Endothelial cell of umbilical vein (primary cell): Measurements from ENCODE around the gene ILF2. TPM values are rescaled to one million over a fixed set of nuclear protein-coding genes. Genes with fewer than 3 reads are reported as not detected.

Experiments
- BruUV-seq: library from RNA; stranded (reverse); fragments of 400-500 nt; replicated peaks from 2 replicates; lab custom pipeline; 2021; lab: Mats Ljungman, UMichigan
- CTCF ChIA-PET: fragments of 300-600, 350-600 bp; sonication (Branson Sonifier 250); formaldehyde crosslinking; loops from one replicate; lab custom pipeline; 2021; ENCODE audit warnings: antibody characterized with exemption, inconsistent platforms; lab: Charles Lee
- POLR2A ChIA-PET: fragments of 300-600, 350-600 bp; sonication (Branson Sonifier 250); formaldehyde crosslinking; loops from one replicate; lab custom pipeline; 2021; ENCODE audit warnings: antibody characterized with exemption, inconsistent platforms; lab: Charles Lee
- DNase-seq: peaks from one replicate; pipeline ENCODE4 v3.0.0-alpha.2; 2011; ENCODE audit warnings: low read depth, low spot score
- FAIRE-seq: peaks from 2 replicates; lab custom pipeline; 2011; peaks lifted over from hg19 to GRCh38; lab: Jason Lieb, UNC
- H2AFZ ChIP-seq: 2 replicates; pipeline ENCODE4 v1.6.0; 2012; ENCODE audit warnings: low read depth, low read length, control low read depth, inconsistent platforms
- H3K27ac ChIP-seq: 2 replicates; pipeline ENCODE4 v1.5.1; 2011; ENCODE audit warnings: low read depth, mild to moderate bottlenecking, control low read depth, low read length, moderate library complexity; ENCODE audit not compliant: insufficient read depth
- H3K27me3 ChIP-seq, 2 experiments: 2 replicates each; pipeline versions ENCODE4 v1.6.0 to v1.6.1; 2011; ENCODE audit warnings: low read length in 2 of 2, mixed read lengths in 1 of 2; ENCODE audit not compliant: control insufficient read depth in 2 of 2, insufficient read depth in 2 of 2
- H3K36me3 ChIP-seq, 2 experiments: 2 replicates in 1 of 2; 3 replicates in 1 of 2; pipeline ENCODE4 v1.5.1; 2011; ENCODE audit warnings: low read length in 2 of 2, mild to moderate bottlenecking in 1 of 2, moderate library complexity in 1 of 2; ENCODE audit not compliant: control insufficient read depth in 2 of 2, insufficient read depth in 2 of 2; ENCODE audit errors: extremely low read depth in 1 of 2
- H3K4me1 ChIP-seq: 3 replicates; pipeline ENCODE4 v1.5.1; 2011; ENCODE audit warnings: mild to moderate bottlenecking, low read length; ENCODE audit not compliant: control insufficient read depth, insufficient read depth; ENCODE audit errors: extremely low read depth
- H3K4me2 ChIP-seq: 2 replicates; pipeline ENCODE4 v1.6.1; 2011; ENCODE audit warnings: low read length, control low read depth, mixed read lengths; ENCODE audit not compliant: insufficient read depth
- H3K4me3 ChIP-seq, 3 experiments: fragments of 200-600 bp in 1 of 3; sonication (generic), shearing (Covaris generic) in 1 of 3; replicated peaks in 1 of 3; 2 replicates each; pipeline ENCODE4 v1.5.1; 2011 to 2016; ENCODE audit warnings: control low read depth in 3 of 3, low read length in 3 of 3, mild to moderate bottlenecking in 2 of 3, inconsistent platforms in 1 of 3, low read depth in 1 of 3, moderate library complexity in 1 of 3; ENCODE audit not compliant: insufficient read depth in 1 of 3
- H3K79me2 ChIP-seq: 2 replicates; pipeline ENCODE4 v1.6.0; 2012; ENCODE audit warnings: low read length, inconsistent platforms; ENCODE audit not compliant: control insufficient read depth, insufficient read depth
- H3K9ac ChIP-seq: replicated peaks from 2 replicates; pipeline ENCODE3; 2011; ENCODE audit warnings: low read length, control low read depth; ENCODE audit not compliant: insufficient read depth; ENCODE audit errors: extremely low read depth
- H3K9me1 ChIP-seq: replicated peaks from 3 replicates; pipeline ENCODE4 v1.6.0; 2011; ENCODE audit warnings: mild to moderate bottlenecking, low read length; ENCODE audit not compliant: control insufficient read depth, insufficient read depth; ENCODE audit errors: extremely low read depth
- H3K9me3 ChIP-seq: replicated peaks from 2 replicates; pipeline ENCODE4 v1.5.1; 2012; ENCODE audit warnings: low read length, inconsistent platforms; ENCODE audit not compliant: control insufficient read depth, insufficient read depth
- H4K20me1 ChIP-seq: replicated peaks from 2 replicates; pipeline ENCODE3; 2011; ENCODE audit warnings: mild to moderate bottlenecking, low read length; ENCODE audit not compliant: control insufficient read depth, insufficient read depth; ENCODE audit errors: extremely low read depth
- EZH2 ChIP-seq: IDR thresholded peaks from 2 replicates; pipeline ENCODE4 v1.6.1; 2012; ENCODE audit warnings: borderline replicate concordance, low read depth, mild to moderate bottlenecking, moderate library complexity, low read length, inconsistent platforms; ENCODE audit not compliant: severe bottlenecking
- FOS ChIP-seq: IDR thresholded peaks from 2 replicates; pipeline ENCODE4 v1.6.1; 2011; ENCODE audit warnings: mild to moderate bottlenecking, low read length, moderate library complexity, borderline replicate concordance; ENCODE audit not compliant: insufficient read depth
- GATA2 ChIP-seq: IDR thresholded peaks from 2 replicates; pipeline ENCODE4 v1.7.0; 2011; ENCODE audit warnings: low read depth, mild to moderate bottlenecking, moderate library complexity, mixed read lengths, low read length; ENCODE audit not compliant: insufficient read length, insufficient read depth
- JUN ChIP-seq: IDR thresholded peaks from 2 replicates; pipeline ENCODE4 v1.6.1; 2011; ENCODE audit warnings: borderline replicate concordance, low read depth; ENCODE audit not compliant: insufficient read length, insufficient read depth
- MYC ChIP-seq: IDR thresholded peaks from one replicate; pipeline ENCODE4 v1.6.1; 2011; ENCODE audit warnings: mild to moderate bottlenecking, low read depth, low read length
- POLR2A ChIP-seq: IDR thresholded peaks from 2 replicates; pipeline ENCODE4 v1.6.1; 2012; ENCODE audit warnings: low read depth, mild to moderate bottlenecking, control low read depth, low read length
- POLR2AphosphoS5 ChIP-seq: IDR thresholded peaks from 2 replicates; pipeline ENCODE4 v1.6.1; 2012; ENCODE audit warnings: low read depth, mild to moderate bottlenecking, control low read depth, low read length, moderate library complexity; ENCODE audit not compliant: insufficient read depth
- dilution Hi-C: fragments of 300-500 bp; cut with MboI; formaldehyde crosslinking; loops from one replicate; pipeline ENCODE4 v1.15.0; 2019; ENCODE audit warnings: low sequenced_read_pairs; ENCODE audit not compliant: extremely low pct_ligation_motif_present
- intact Hi-C: fragments of 100-400 bp; cut with micrococcal nuclease; formaldehyde crosslinking; loops from one replicate; pipeline ENCODE4 v1.10.0; 2022
- polyA plus RNA-seq, 4 experiments: library from polyadenylated mRNA; depleted of rRNA in 3 of 4; stranded (reverse) in 3 of 4; unstranded in 1 of 4; fragments of >200 nt; gene quantifications; 2 replicates each; pipeline versions ENCODE4 v1.2.1 to v1.2.3, GENCODE V29; 2011 to 2012; ENCODE audit warnings: missing spikeins in 1 of 4
- total RNA-seq: library from RNA; stranded (reverse); gene quantifications from 2 replicates; pipeline ENCODE4 v1.2.3, GENCODE V29; 2021
- TF ChIP-seq, protein P1 (sequence below): IDR thresholded peaks from 2 replicates; pipeline ENCODE4 v1.6.1; 2011; ENCODE audit not compliant: insufficient read depth, insufficient read length
- TF ChIP-seq, protein P2 (sequence below), 2 donors: IDR thresholded peaks; 1 replicate in 1 of 2; 2 replicates in 1 of 2; pipeline ENCODE4 v1.5.1; 2011; ENCODE audit warnings: low read length in 2 of 2, mild to moderate bottlenecking in 2 of 2, moderate library complexity in 2 of 2, control low read depth in 1 of 2, inconsistent platforms in 1 of 2, low read depth in 1 of 2; ENCODE audit not compliant: insufficient read depth in 1 of 2; ENCODE audit errors: extremely low read depth in 1 of 2

ILF2 gene
- total and polyA plus RNA-seq, 2 donors (not counting 3 experiments of a cell fraction or from before 2014, with no cell fraction given) = 271 to 303 TPM

DNA sequence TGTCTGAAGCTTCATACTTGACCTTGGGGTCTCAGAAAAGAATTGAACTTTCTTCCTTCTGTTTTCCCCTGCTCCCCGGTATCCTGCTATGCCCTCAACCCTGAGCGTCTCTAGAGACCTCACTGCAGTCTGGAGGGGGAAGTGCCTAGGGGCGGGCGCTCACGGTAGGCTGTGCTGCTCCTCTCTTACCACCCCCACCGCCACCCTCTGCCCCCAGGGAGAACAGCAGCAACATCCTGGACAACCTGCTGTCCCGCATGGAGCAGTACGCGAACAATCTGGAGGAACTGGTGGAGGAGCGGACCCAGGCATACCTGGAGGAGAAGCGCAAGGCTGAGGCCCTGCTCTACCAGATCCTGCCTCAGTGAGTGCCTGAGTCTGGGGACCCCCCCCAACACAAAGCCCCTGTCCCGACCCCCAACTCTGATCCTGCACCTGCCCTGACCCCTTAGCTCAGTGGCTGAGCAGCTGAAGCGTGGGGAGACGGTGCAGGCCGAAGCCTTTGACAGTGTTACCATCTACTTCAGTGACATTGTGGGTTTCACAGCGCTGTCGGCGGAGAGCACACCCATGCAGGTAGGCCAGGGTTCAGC, 18.0 kb upstream of the ILF2 start:
- FAIRE-seq = no peak
- intact Hi-C loops = no loop called here

More for the DNA sequence above, 18.0 kb upstream of the ILF2 start:
- no peaks in the 10 kb centered on the region for H4K20me1 ChIP-seq
- no peak overlapping the region for H3K27ac ChIP-seq
- no peaks in the 10 kb centered on the region for H3K27me3 ChIP-seq
- CTCF ChIA-PET = no interaction called here
- no peak for DNase-seq
- H3K4me2 ChIP-seq = no peak overlapping the region
- no peaks in the 10 kb centered on the region for H3K79me2 ChIP-seq
- no peak for TF ChIP-seq FOS
- no peak for TF ChIP-seq EZH2
- TF ChIP-seq POLR2AphosphoS5 = no peak
- no peak for TF ChIP-seq JUN
- no peak for TF ChIP-seq MYC
- no peak for TF ChIP-seq GATA2
- TF ChIP-seq, protein P1, sequence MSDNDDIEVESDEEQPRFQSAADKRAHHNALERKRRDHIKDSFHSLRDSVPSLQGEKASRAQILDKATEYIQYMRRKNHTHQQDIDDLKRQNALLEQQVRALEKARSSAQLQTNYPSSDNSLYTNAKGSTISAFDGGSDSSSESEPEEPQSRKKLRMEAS = no peak
- TF ChIP-seq, protein P2, sequence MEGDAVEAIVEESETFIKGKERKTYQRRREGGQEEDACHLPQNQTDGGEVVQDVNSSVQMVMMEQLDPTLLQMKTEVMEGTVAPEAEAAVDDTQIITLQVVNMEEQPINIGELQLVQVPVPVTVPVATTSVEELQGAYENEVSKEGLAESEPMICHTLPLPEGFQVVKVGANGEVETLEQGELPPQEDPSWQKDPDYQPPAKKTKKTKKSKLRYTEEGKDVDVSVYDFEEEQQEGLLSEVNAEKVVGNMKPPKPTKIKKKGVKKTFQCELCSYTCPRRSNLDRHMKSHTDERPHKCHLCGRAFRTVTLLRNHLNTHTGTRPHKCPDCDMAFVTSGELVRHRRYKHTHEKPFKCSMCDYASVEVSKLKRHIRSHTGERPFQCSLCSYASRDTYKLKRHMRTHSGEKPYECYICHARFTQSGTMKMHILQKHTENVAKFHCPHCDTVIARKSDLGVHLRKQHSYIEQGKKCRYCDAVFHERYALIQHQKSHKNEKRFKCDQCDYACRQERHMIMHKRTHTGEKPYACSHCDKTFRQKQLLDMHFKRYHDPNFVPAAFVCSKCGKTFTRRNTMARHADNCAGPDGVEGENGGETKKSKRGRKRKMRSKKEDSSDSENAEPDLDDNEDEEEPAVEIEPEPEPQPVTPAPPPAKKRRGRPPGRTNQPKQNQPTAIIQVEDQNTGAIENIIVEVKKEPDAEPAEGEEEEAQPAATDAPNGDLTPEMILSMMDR (IDR thresholded peaks at IDR 0.05; ENCODE audit: extremely low read depth in 1 of 2, insufficient read depth in 1 of 2, low read depth in 1 of 2, low read length in 2 of 2) = no peak
- TF ChIP-seq POLR2A = no peak
- H3K4me1 ChIP-seq = no peaks in the 10 kb centered on the region
- no peak overlapping the region for H3K9ac ChIP-seq
- BruUV-seq = no TSS peak
- peaks cover 0 to 17% of the 10 kb centered on the region in 2 experiments for H3K36me3 ChIP-seq
- no peak overlapping the region for H2AFZ ChIP-seq
- no peaks in the 10 kb centered on the region for H3K9me1 ChIP-seq
- H3K9me3 ChIP-seq = no peaks in the 10 kb centered on the region
- dilution Hi-C loops = no loop called here
- POLR2A ChIA-PET = no interaction called here
- no peak overlapping the region for H3K4me3 ChIP-seq
